Left lobe of liver (tissue), 2 donors: ENCODE data around the gene CLRN3. TPM values are rescaled to one million over a fixed set of nuclear protein-coding genes. Genes with fewer than 3 reads are reported as not detected.

Source experiments
- ATAC-seq: fragments of 200-7000 bp; cut with Tn5 transposase; one replicate; pipeline ENCODE4 v1.9.1; 2020; ENCODE audit warnings: mild to moderate bottlenecking, moderate library complexity
- DNase-seq: peaks from one replicate; pipeline ENCODE4 v3.0.0-alpha.2; 2020; ENCODE audit warnings: low spot score
- total RNA-seq: library from RNA; stranded (reverse); gene quantifications from one replicate; pipeline ENCODE4 v1.2.1, GENCODE V29; 2021
- donor health status: DM: no; HTN: no; CAD: no; lungs with moderate emphysema.
- donor health status: DM: no; HTN: yes; CAD: no.

CLRN3 gene
- total RNA-seq, 1 donor from 2014 or later = 25.1 TPM

DNA sequence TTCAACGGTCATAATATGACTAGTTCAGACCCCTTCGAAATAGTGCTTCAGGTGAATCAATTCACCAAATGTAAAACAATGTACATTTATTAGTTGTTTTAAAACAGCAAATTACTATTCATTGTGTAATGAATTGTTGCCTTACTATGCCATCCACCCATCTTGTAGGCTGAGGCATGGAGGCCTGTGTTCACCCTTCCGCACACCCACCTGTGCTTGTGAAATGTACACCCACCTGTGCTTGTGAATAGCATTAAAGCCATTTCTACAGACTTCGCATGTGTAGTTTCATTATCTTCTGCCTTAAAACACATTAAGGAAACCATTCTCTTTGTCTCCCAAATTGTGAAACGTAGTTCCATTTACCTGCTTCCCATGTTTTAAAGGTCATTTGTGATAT, 16.8 kb downstream of the CLRN3 start:
- no peak for ATAC-seq
- no peak for DNase-seq

DNA sequence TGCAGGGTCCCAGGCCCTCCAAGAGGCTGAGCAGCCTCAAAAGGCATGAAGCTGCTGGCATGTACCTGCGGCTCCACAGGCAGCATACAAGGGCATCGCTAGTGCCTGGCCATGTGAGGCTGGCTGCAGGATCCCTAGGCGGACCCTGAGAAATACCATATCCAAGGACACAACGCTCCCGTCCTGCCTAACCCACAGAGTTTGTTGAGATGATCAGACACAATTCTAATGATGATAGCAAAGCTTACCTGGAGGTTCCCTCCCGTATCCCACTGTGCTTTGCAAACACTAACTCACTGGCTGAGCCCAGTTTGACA, 17.3 kb downstream of the CLRN3 start:
- DNase-seq (peak; percentile 39), ATAC-seq (no peak)

DNA sequence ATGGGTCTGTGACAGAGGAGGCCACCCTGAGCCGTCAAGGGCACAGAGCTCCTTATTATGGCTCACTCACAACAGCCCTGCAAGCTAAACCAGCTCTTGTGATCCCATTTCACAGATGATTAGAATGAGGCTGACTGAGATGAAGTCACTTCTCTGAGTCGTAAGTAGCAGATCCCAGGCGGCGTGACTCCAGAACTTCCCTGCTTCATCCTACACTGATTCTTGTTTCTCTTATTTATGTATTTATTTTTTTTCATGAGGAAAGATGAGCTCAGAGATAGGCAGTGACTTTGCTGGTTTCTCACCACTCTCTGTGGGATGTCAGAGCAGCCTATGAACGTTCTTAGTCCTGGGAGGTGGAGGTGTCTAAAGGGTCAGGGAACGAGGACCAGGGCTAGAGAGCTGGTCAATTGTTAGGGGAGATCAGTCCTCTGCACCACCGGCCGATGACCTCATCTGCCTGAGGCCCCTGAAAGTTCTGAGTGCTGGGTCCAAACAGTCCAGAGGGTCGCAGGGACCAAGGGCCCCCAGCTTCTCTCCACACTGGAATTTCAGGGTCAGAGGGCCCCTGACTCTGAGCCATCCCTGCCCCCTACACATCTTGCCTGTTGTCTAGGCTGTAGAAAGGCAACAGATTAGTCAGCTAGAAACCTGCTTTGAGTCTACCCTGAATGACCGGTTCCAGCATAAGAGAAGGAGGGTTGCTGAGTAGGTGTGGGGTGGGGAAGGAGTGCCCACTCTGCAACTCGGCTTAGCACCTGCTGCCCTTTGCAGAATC, 17.9 kb downstream of the CLRN3 start:
- no peak for DNase-seq
- no peak for ATAC-seq

DNA sequence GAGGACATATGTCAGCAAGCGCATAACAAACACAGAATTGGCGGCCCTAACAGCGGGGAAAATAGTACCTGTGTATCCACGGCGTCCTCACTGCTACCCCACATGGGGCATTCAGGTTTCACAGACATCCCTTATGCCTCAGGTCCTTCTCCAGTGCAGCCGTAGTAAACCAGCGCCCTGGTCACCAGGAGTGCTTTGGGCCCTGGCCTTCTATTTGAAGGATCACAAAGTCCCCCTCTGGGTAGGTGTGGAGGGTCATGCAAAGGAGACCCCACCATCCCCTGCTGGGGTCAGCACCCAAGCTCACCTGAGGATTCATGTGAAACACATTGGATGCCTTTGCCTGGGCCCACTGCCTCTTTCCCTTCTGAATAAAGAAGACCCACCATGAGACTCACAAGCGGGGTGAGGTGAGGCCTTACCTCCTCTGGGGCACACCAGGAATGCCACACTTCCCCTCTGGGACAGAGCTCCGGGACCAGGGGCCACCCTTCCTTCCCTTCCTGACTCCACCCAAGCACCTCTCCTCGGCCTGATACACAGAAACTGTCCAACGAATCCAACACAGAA, 18.8 kb downstream of the CLRN3 start:
- DNase-seq (no peak), ATAC-seq (no peak)

DNA sequence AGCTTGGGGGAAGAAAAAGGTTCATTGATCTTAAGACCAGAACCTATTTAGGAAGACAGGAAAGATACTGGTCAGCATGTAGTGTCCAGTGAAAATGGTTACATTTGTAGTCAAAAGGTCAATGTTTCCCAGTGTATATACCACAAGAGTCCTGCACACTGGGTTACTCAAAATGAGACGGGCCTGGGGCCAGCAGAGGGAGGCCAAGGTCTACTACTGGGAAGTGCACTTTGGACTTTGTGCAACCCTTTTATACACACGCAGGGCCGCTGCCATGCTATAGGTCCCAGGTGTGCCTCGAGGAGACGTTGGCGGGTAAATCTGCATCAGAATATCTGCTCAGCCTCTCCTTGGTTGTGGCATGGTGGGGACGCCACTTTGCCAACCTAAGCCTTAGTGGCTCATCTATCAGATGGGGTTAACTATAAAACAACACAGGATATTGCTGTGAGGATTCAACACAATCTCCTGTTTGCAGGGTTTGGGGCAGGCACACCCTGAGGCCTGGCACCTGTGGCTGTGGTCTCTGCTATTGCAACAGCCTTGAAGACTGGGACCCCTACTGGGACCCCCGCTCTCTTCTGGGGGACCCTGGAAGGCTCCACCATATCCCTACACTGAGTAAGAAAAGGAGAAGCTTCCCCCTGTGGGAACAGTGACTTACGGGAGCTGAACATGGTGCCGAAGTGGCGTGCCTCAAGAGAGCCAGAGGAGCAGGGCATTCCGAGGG, 19.7 kb downstream of the CLRN3 start:
- peak; percentile 84 for DNase-seq
- ATAC-seq = peak; percentile 87

DNA sequence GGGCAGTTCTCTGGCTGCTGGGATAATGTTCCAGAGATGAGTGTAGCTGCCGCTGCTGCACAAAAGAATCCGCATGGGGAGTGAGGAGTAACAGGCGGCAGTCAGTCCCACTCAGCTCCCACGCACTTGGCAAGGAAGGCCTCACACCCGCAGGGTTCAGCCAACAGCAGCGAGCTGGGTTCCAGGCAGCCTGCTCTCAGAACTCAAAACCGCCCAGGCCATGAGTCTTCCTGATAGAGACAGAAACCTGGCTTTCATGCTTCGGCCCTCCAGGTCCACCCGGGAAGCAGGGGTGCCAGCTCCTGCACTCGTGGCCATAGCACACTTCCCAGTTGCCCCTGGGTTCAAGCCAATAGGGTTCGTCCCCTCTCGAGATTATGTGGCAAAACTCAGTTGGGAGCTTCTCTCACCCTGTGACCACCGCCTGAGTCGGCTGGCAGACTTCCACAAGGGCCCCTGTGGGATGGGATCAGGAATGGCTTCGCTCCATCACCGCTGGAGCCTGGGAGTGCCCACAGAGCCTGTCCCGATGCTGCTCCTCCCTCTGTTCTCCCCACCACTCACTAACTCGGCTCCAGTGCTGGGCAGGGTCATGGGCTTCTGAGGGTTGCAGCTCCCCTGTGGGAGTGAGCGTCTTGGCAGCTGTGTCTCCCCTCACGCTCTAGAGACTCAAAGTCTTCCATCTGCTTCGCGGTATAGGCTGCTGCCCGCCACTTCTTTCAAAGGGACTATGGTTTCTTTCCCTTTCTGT, 20.6 kb downstream of the CLRN3 start:
- DNase-seq (peak; percentile 73), ATAC-seq (peak; percentile 78)

DNA sequence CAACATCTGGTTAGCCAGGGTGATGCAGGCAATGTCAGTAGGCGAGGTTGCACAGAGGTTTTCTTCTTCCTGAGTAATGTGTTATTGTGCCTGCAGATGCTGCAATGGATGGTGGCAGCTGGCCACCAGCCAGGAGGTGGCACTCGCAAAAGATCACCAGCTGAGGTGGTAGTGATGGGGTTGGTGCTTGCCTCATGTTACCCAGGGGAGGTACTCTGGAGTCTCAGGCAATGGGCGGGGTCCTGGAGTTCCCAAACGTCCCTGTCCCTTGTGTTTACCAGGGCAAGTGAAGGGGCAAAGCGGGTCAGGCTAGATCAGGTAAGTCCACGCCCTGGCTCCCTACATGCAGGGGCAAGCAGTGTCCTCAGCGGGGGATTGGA, 21.1 kb downstream of the CLRN3 start:
- DNase-seq (peak; percentile 38), ATAC-seq (no peak)

DNA sequence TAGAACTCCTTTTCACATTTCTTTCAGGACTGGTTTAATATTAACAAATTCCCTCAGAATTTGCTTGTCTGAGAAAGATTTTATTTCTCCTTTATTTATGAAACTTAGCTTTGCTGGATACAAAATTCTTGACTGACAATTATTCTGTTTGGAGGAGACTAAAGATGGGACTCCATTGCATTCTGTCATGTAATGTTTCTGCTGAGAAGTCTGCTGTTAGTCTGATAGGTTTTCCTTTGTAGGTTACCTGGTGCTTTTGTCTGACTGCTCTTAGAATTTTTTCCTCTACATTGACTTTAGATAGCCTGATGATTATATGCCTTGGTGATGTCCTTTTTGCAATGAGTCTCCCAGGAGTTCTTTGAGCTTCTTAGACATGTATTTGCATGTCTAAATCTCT, 23.4 kb downstream of the CLRN3 start:
- no peak for ATAC-seq
- no peak for DNase-seq

DNA sequence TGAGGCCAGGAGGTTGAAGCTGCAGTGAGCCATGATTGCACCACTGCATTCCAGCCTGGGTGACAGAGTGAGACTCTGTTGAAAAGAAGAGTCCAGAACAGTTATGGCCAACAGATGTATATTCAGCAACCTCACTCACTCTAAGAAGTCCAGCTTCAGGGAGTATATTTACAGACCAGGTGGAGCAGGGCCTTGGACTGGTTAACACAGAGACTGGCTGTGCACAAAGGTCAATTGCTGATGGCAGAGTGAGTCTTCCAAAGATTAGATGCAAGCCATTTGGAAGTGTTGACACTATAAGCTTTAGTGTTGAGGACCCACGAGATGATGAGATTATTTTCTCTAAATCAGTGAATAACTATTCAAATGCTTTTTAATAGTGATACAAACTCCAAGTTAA, 24.9 kb downstream of the CLRN3 start:
- DNase-seq (no peak), ATAC-seq (no peak)

DNA sequence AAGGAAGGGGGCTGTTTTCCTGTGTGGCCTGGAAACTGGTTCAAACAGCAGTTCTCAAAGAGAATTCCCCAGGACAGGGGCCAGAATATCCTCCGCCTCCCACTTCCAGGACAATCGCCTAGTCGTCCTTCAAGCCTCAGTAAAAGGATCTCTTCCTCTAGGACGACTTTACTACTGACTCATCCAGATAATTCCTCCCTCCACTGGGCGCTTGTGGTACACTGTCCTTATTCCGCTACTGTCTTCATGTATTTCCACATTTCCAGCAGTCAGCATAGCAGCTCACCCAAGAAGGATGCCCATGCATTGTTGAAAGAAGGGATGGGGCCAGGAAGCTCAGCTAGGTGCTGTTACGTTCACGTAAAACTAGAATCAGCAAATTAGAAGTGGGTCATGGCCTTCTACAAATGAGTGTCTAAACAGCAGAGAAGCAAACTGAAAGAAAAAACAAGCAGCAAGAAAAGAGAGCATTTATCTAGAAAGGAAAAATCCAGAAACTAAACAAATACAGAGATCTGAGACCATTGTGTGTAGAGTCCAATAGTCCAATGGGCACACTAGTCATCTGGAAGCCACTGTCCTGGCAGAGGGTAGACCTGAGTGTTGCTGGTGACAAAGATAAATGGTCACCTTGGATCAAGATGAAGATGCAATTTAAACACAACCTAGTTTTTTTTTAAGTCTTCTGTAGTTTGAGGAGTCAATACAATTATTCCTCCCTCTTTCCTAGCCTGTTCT, 26.3 kb downstream of the CLRN3 start:
- DNase-seq (no peak), ATAC-seq (peak; percentile 91)

DNA sequence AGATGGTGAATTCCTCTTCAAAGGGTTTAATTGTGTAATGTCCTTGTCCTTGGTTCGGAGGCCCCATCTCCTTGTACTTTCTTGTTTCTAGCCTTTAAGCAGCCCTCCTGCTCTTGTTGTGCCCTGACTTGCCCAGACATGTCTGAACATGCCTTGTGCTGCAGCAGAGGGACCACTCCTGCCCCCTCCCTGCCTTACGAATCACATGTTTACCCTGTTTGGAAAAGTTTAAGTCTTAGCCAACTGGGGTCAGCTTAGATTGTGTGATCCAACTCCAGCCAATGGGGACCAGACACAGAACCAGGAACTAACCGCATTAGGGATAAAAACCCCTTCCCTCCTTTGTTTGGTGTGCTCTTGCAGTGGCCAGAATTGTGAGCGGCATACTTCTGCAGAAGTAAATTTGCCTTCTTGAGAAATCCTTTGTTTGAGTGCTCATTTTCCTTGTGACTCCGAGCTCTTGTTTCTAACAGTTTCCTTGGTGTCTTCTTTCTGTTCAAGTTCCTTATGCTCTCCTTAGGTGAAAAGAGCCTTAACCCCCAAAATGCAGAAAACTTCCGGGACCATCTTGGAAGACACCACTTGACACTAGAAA, 29.4 kb downstream of the CLRN3 start:
- DNase-seq (no peak), ATAC-seq (no peak)

DNA sequence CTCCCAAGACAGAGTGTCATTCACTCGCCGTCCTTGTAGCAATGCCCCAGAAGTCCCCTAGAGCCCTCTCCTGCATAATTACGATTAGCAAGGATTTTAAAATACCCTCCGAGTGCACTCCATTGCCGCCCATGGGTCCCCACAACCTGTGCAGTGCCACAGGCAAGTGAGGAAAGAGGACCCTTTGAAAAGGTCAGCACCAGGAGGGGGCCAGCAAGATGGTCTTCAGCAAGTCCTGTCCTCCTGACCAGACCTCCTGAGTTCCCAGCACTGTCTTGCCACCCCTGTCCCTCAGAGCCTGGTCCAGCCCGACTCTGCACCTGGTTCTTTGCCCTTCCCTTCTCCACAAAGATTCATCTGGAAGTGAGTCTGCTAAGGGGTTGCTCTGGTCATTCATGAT, 32.1 kb downstream of the CLRN3 start:
- no peak for ATAC-seq
- peak; percentile 24 for DNase-seq

DNA sequence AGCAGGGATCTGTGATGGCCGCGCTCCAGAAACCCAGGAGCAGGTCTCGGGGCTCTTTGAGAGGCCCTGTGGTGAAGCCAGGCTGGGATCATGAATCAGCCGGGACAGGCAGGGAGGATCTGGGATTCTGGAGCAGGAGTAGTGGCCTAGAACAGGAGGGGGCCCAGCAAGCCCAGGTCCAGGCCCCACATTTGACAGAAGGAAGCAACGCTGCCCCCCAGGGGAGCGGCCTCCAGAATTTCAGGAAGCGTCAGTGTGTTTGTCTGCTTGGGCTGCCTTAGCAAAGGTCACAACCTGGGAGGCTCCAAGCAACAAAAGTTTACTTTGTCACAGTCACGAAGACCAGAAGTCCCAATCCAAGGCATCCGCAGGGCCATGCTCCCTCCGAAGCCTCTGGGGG, 36.8 kb downstream of the CLRN3 start:
- ATAC-seq = no peak
- no peak for DNase-seq

DNA sequence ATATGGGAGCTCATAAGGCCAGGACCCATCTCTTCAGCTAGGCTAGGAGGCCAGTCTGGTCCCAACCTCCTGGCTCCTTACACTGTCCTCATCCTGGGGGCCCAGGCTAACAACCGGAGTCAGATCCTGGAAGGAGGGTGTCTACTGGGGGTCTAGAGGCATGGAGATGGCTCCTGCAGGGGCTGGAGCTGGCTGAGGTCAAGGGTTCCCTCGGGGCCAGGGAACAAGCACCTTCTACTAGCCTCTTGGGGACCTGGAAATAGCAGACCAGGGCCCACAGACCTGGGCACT, 37.2 kb downstream of the CLRN3 start:
- no peak for ATAC-seq

DNA sequence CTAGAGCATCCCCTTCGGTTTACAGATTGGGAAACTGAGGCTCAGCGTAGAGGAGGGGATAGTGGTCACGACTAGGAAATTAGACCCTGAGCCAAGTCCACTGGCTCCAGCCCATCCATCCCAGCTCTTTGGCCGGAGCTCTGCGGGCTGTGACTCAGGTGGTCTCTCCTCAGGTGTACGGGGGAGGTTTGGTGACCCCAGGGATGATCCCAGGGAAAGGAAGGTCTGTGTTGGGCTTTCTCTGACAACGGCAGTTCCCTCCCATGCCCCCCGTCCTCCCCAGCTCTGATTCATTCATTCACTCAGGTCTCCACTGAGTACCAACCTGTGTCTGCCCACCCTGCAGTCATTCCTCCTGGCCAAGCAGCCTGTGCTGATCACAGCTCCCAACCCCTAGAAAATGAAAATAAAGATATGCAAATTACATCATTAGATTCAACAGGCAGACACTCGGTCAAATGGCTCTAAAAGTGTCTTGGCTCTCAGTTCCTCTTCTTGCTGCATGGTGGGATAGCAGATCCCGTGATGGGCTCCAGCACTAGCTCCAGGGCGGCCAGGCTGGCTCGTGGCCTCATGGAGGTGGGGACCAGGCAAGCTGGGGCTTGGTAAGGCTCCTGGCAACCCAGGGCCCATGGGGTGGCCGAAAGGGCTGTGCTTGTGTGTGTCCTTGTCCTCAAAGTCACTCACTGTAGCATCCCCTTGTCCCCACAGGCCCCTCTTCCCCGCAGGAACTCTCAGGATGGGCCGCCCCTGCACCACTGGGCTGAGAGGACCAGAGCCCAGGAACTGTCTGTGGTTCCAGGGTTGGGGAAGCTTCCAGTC, 37.8 kb downstream of the CLRN3 start:
- DNase-seq (no peak), ATAC-seq (no peak)

More for the DNA sequence above, 37.2 kb downstream of the CLRN3 start:
- DNase-seq = peak; percentile 22

DNA sequence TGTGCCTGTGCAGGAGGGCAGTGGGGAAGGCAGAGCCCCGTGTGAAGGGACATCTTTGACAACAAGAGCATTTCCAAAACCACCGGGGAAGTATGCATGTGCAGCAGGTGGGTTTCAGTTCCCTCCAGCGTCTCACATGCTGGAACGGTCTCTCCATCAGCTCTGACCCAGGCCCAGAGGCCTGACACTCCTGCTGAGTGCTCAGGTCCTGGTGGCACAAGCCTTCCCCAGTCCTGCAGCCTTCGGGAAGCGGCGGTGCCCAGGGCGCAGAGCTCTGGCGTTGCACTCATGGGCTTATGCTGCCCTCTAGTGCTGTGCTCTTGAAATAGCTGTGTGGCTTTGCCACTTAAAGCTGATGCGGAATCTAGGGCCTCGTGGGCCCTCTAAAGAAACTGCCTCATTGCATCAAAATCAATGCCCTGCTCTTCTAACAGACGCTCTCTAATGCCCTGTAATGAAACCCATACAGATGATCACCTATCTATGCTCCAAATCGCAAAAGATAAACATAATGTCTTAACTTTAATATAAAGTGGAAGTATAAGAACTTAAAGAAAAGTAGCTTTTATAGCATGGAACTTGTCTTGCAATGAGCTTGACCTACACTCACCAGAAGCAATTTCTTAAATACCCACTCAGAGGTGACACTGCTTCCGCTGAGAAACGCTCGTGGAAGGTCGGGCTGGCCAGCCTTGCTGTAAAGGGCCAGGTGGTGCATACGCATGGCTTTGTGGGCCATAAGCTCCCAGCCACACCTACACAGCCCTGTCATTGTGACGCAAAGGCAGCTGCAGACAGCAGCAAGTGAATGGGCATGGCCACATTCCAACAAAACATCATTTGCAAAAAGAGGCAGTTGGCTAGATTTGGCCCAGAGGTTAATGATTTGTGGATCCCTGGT, 38.6 kb downstream of the CLRN3 start:
- ATAC-seq (peak; percentile 98), DNase-seq (peak; percentile 60)

DNA sequence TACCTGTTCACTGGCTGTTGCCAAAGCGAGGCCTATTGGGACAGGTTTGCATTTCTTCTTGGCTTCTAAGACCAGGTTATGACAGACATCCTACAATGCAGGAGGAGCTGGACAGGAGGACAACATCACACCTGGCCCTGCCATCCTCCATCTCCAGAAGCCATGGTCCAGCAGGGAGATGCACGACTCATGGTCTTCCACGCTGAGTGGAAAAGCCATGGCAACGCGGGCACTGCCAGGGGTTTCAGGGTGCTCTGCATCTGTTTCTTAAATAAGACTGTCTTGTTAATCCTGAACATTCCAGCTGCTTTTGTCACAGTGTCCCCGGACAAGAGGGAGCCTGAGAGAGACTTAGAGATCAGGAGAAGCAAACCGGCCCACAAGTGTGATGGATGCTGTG, 40.3 kb downstream of the CLRN3 start:
- no peak for DNase-seq
- no peak for ATAC-seq

DNA sequence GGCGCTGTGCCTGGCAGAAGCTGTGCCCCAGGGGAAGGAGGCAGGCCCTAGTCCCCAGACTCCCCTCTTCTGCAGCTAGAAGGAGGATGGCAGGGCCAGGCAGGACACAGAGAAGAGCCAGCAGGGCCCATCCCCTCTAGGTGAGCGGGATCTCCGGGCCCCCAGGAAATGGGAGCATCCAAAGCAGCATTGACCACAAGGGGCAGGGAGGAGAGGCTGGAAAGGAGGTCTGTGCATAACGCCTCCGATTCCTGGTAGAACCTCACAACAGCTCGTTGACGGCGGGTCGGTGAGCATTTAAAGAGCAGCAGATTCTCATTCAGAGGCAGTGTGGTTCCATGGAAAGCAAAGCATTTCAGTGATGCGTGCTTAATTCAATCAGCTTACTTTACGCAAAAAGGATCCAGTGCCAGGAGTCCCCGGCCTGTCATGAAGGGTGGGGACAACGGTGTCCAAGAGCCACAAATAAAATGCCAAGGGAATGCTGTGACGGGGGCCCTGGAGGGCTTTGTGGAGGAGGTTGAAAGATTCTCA, 41.0 kb downstream of the CLRN3 start:
- peak; percentile 35 for DNase-seq
- ATAC-seq = no peak

DNA sequence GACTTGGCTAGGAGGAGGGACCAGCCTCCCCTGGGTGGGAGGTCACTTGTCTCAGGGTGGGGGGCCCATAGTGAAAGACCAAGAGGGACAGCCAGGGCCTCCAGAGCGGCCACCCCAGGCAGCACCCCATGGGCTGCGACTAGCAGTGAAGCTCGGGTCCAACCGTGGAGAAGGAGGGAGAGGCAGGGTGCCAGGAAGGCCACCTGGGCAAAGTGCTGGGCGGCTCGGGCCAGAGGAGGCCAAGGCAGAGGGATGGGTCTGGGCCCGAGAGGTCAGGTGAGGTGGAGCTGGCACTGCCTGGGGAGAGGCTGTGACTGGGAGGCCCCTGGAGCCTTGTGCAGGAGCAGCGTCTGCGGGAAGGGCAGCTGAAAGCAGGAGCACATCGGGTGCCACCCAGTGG, 41.8 kb downstream of the CLRN3 start:
- DNase-seq (peak; percentile 29), ATAC-seq (no peak)
